ENCODE measurements around the gene CDR2L. TPM values are rescaled to one million over a fixed set of nuclear protein-coding genes. Genes with fewer than 3 reads are reported as not detected.

Gene CDR2L
- polyA plus RNA-seq, 1 of the 3 experiments (the other 2 are of a cell fraction) = 21.2 TPM

GRCh38 chr17:75036643-75037268, 49.3 kb downstream of the CDR2L start:
- Histone ChIP-seq H3K4me1 (ENCODE audit: control insufficient read depth in 1 of 2, insufficient read depth in 2 of 2, low read depth in 1 of 2, low read length in 1 of 2) (peaks cover 0 to 22% of the 10 kb centered on the region in 2 experiments; a peak in 1 of 4 replicates), H3K27ac (ENCODE audit: low read depth in 2 of 2, low read length in 1 of 2) (0 out of 4 replicates have a peak overlapping the region, but pooled peaks of 1 of the 2 experiments have one; percentile 1), H2AFZ (ENCODE audit: low read depth) (no peak overlapping the region), H3K27me3 (ENCODE audit: insufficient read depth) (no peaks in the 10 kb centered on the region), H3F3A (replicated peaks; ENCODE audit: insufficient read depth) (peaks cover 44% of the 10 kb centered on the region), H3K9me2 (no peaks in the 10 kb centered on the region), H3K9ac (no peak overlapping the region), H3K4me2 (no peak overlapping the region), H3K4me3 (ENCODE audit: low read depth in 2 of 2, low read length in 1 of 2) (no peak overlapping the region), H3K9me3 (no peaks in the 10 kb centered on the region), H3K36me3 (replicated peaks in 1 of 2; ENCODE audit: control insufficient read depth in 1 of 2, insufficient read depth in 2 of 2, low read length in 1 of 2) (peaks cover 23 to 30% of the 10 kb centered on the region in 2 experiments), H3K79me2 (ENCODE audit: insufficient read depth) (no peaks in the 10 kb centered on the region), H4K20me1 (ENCODE audit: insufficient read depth) (peaks cover 4% of the 10 kb centered on the region; the same call in 1 of the 2 replicates)
- no peak for TF ChIP-seq SMC3 (IDR thresholded peaks at IDR 0.05; ENCODE audit: low read depth, low read length)
- no peak for TF ChIP-seq NFIC (IDR thresholded peaks at IDR 0.05; ENCODE audit: borderline replicate concordance)
- TF ChIP-seq PBX3 (IDR thresholded peaks at IDR 0.05) = no peak
- TF ChIP-seq RFX5 (IDR thresholded peaks at IDR 0.05; ENCODE audit: low read length) = no peak
- no peak for TF ChIP-seq GABPA (IDR thresholded peaks at IDR 0.05; ENCODE audit: low read depth)
- no peak for TF ChIP-seq CTCF (IDR thresholded peaks at IDR 0.05)
- no peak for TF ChIP-seq USF1 (IDR thresholded peaks at IDR 0.05; ENCODE audit: borderline replicate concordance, low read depth)
- no peak for TF ChIP-seq IRF3 (IDR thresholded peaks at IDR 0.05; ENCODE audit: low read depth, low read length)
- TF ChIP-seq TCF12 (IDR thresholded peaks at IDR 0.05) = no peak
- no peak for TF ChIP-seq TEAD4 (IDR thresholded peaks at IDR 0.05; ENCODE audit: borderline replicate concordance, insufficient read depth)
- TF ChIP-seq JUND (IDR thresholded peaks at IDR 0.05) = no peak
- no peak for DNase-seq
- ChIA-PET POLR2A (no interaction called here), CTCF (interaction anchor here (0.6 to 4.0 kb wide), 10 partner anchors 25 to 165 kb away, joined by 3 to 31 read pairs (median 6); partner anchors contain the start of gene NT5C)
- 89% methylated on average over 27 of the region's 27 CpGs for WGBS (ENCODE audit: low lambda C conversion rate)

- Histone ChIP-seq H3K9me2 (no peaks in the 10 kb centered on the region), H3K79me2 (ENCODE audit: insufficient read depth) (peaks cover 13% of the 10 kb centered on the region), H3K36me3 (replicated peaks in 1 of 2; ENCODE audit: control insufficient read depth in 1 of 2, insufficient read depth in 2 of 2, low read length in 1 of 2) (peaks cover 29 to 33% of the 10 kb centered on the region in 2 experiments), H3K4me2 (no peak overlapping the region), H3K9me3 (no peaks in the 10 kb centered on the region), H3K9ac (no peak overlapping the region), H3K4me1 (ENCODE audit: control insufficient read depth in 1 of 2, insufficient read depth in 2 of 2, low read depth in 1 of 2, low read length in 1 of 2) (peaks cover 0 to 10% of the 10 kb centered on the region in 2 experiments; a peak in 1 of 4 replicates), H3K27me3 (ENCODE audit: insufficient read depth) (no peaks in the 10 kb centered on the region), H3K27ac (ENCODE audit: low read depth in 2 of 2, low read length in 1 of 2) (no peak overlapping the region), H4K20me1 (ENCODE audit: insufficient read depth) (no peaks in the 10 kb centered on the region), H3K4me3 (ENCODE audit: low read depth in 2 of 2, low read length in 1 of 2) (no peak overlapping the region), H3F3A (replicated peaks; ENCODE audit: insufficient read depth) (peaks cover 25% of the 10 kb centered on the region), H2AFZ (ENCODE audit: low read depth) (no peak overlapping the region)
- ChIA-PET POLR2A (no interaction called here), CTCF (interaction anchor here (1.4 to 3.4 kb wide), 4 partner anchors 24 to 81 kb away, joined by 3 to 10 read pairs (median 6); no protein-coding TSS in a partner anchor)
- no peak for TF ChIP-seq EP300 (IDR thresholded peaks at IDR 0.05; ENCODE audit: borderline replicate concordance in 1 of 2, low read depth in 1 of 2, low read length in 1 of 2)
- no peak for TF ChIP-seq IRF3 (IDR thresholded peaks at IDR 0.05; ENCODE audit: low read depth, low read length)
- DNase-seq = no peak
- WGBS (ENCODE audit: low lambda C conversion rate) = 96% methylated on average over 4 of the region's 5 CpGs
Observed at GRCh38 chr17:75039238-75039637, 51.8 kb downstream of the CDR2L start.
